NB4 (cell line): ENCODE data around the gene LRRC7.

ENCODE experiments used
- DNase-seq: peaks from one replicate; pipeline ENCODE4 v3.0.0; 2010; ENCODE audit warnings: low read depth
- H3K4me3 ChIP-seq: one replicate; pipeline ENCODE4 v1.5.1; 2011; ENCODE audit warnings: mild to moderate bottlenecking, low read depth, low read length, moderate library complexity
- CTCF ChIP-seq: IDR thresholded peaks from one replicate; pipeline ENCODE4 v1.5.1; 2012; ENCODE audit warnings: low read depth, low read length
- MAX ChIP-seq: IDR thresholded peaks from 2 replicates; pipeline ENCODE4 v1.6.1; 2011; ENCODE audit warnings: low read depth, low read length
- MYC ChIP-seq: IDR thresholded peaks from 2 replicates; pipeline ENCODE4 v1.6.1; 2011; ENCODE audit warnings: low read depth, low read length
- POLR2A ChIP-seq: IDR thresholded peaks from 2 replicates; pipeline ENCODE4 v1.6.1; 2011; ENCODE audit warnings: mild to moderate bottlenecking; ENCODE audit not compliant: insufficient read length; ENCODE audit errors: extremely low read depth

LRRC7 gene

DNA sequence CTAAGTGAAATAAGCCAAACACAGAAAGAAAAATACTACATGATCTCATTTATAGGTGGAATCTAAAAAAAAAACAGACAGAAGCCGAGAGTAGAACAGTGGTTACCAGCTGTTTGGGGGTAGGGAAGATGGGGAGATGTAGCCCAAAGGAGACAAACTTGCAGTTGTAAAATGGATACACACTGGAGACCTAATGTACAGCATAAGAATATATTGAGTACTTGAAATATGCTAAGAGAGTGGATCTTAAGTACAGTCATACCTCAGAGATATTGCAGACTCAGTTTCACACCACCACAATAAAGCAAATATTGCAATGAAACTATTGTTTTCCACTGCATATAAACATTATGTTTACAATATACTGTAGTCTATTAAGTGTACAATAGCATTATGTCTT is 320.9 kb downstream of the LRRC7 start:
- H3K4me3 ChIP-seq, result no peak overlapping the region
- TF ChIP-seq CTCF, result no peak
- no peak for TF ChIP-seq MYC
- TF ChIP-seq MAX, result no peak
- TF ChIP-seq POLR2A, result no peak
- DNase-seq, result no peak

- TF ChIP-seq POLR2A (no peak), CTCF (no peak), MYC (no peak), MAX (no peak)
- no peak for DNase-seq
- no peak overlapping the region for H3K4me3 ChIP-seq
These were observed 330.8 kb downstream of the LRRC7 start for GRCh38 chr1:69898403-69898947.

GRCh38 chr1:69911301-69911801 is 343.6 kb downstream of the LRRC7 start:
- no peak for TF ChIP-seq MYC
- no peak for TF ChIP-seq MAX
- TF ChIP-seq CTCF, result no peak
- TF ChIP-seq POLR2A, result no peak
- H3K4me3 ChIP-seq, result no peak overlapping the region
- DNase-seq, result peak; percentile 58

DNA sequence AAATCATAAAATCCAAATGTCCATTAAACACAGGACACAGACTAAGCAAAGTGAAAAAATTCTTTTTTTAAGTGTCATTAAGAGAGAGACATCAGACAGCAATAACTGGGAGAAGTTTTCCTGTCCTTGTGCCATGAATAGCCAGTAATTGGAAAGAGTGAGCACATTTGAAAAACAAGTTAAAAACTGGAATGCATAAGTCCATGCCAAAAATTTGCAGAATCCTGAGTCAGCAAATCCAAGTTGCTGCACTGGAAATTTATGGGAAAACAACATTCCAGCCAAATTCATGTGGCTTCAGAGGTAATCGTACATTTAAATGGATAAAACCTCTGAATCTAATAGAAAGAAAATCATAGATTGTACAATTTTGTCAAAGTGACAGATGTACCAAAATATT is 346.3 kb downstream of the LRRC7 start:
- no peak for DNase-seq
- TF ChIP-seq CTCF, result no peak
- no peak for TF ChIP-seq POLR2A
- TF ChIP-seq MAX, result no peak
- TF ChIP-seq MYC, result no peak
- no peak overlapping the region for H3K4me3 ChIP-seq

- no peak overlapping the region for H3K4me3 ChIP-seq
- TF ChIP-seq MAX, result no peak
- TF ChIP-seq POLR2A, result no peak
- TF ChIP-seq MYC, result no peak
- TF ChIP-seq CTCF, result no peak
- DNase-seq, result no peak
These were observed 347.4 kb downstream of the LRRC7 start for GRCh38 chr1:69914976-69915765.
